K562 (cell line): Measurements from ENCODE around the gene MFSD12. TPM values are rescaled to one million over a fixed set of nuclear protein-coding genes. Genes with fewer than 3 reads are reported as not detected.

Source experiments
- CBX5 ChIP-seq: IDR thresholded peaks from 2 replicates; pipeline ENCODE4 v1.6.1; 2014; ENCODE audit warnings: low read depth, borderline replicate concordance
- ETV5 ChIP-seq: sonication (generic); formaldehyde crosslinking; IDR thresholded peaks from 2 replicates; pipeline ENCODE4 v1.4.0; 2020; ENCODE audit warnings: low read depth, mild to moderate bottlenecking, missing genetic modification reagents
- KDM4B ChIP-seq, 2 experiments: fragments of 450-650 bp in 1 of 2; sonication (generic) in 1 of 2; IDR thresholded peaks; 2 replicates each; pipeline ENCODE4 v1.6.1; 2016 to 2017; ENCODE audit warnings: borderline replicate concordance in 2 of 2, antibody characterized with exemption in 1 of 2, low read depth in 1 of 2, mild to moderate bottlenecking in 1 of 2
- SREBF2 ChIP-seq: sonication (generic); formaldehyde crosslinking; IDR thresholded peaks from 2 replicates; pipeline ENCODE4 v1.4.0; 2020; ENCODE audit warnings: mild to moderate bottlenecking, missing genetic modification reagents
- SRF ChIP-seq, 2 experiments: fragments of 250-450, 450-650 bp in 1 of 2; sonication (Bioruptor Pico) in 1 of 2; sonication (generic) in 1 of 2; formaldehyde crosslinking; IDR thresholded peaks; 2 replicates each; pipeline versions ENCODE4 v1.5.0 to v1.5.1; 2020 to 2022; ENCODE audit warnings: mild to moderate bottlenecking in 1 of 2, missing genetic modification reagents in 1 of 2
- ZFP1 ChIP-seq: fragments of 450-650 bp; formaldehyde crosslinking; IDR thresholded peaks from 2 replicates; pipeline ENCODE4 v1.4.0; 2020; ENCODE audit warnings: mild to moderate bottlenecking, mixed read lengths
- ZNF589 ChIP-seq: fragments of 200-800 bp; sonication (Bioruptor generic); IDR thresholded peaks from 2 replicates; pipeline ENCODE4 v1.6.1; 2016; ENCODE audit warnings: low read depth, missing genetic modification characterization, missing compliant biosample characterization
- polyA plus RNA-seq, 8 experiments: library from polyadenylated mRNA; depleted of rRNA in 4 of 8; stranded (reverse) in 5 of 8; unstranded in 3 of 8; fragments of >200 nt; fragmentation: Nextera tagmentation in 2 of 8; fragmentation: Illumina TruSeq in 1 of 8; extraction: Ambion mirVana in 2 of 8; extraction: Trizol in 1 of 8; gene quantifications; 2 replicates each; pipeline versions ENCODE4 v1.2.1 to v1.2.3, GENCODE V29; 2011 to 2014; ENCODE audit warnings: inconsistent platforms in 1 of 8, missing spikeins in 1 of 8
- total RNA-seq, 7 experiments: library from RNA; depleted of rRNA in 6 of 7; stranded (reverse); fragments of >200 nt in 6 of 7; fragmentation: Illumina TruSeq in 2 of 7; extraction: Trizol in 2 of 7; gene quantifications; 2 replicates each; pipeline versions ENCODE4 v1.2.1 to v1.2.3, GENCODE V29; 2011 to 2021; ENCODE audit warnings: low replicate concordance in 1 of 7
- TF ChIP-seq, protein P1 (sequence below), 3 experiments: IDR thresholded peaks in 2 of 3; conservative IDR thresholded peaks in 1 of 3; 2 replicates each; pipeline ENCODE4 v1.5.1; 2011 to 2012; ENCODE audit warnings: low read length in 3 of 3, mild to moderate bottlenecking in 3 of 3, control low read depth in 2 of 3, improper control_type of control experiment in 1 of 3, inconsistent platforms in 1 of 3, low read depth in 1 of 3, mixed read lengths in 1 of 3, moderate library complexity in 1 of 3; ENCODE audit not compliant: insufficient read depth in 2 of 3
- TF ChIP-seq, protein P2 (sequence below): IDR thresholded peaks from 3 replicates; pipeline ENCODE4 v1.6.1; 2011; ENCODE audit warnings: borderline replicate concordance, mild to moderate bottlenecking; ENCODE audit not compliant: insufficient read length, insufficient read depth

The MFSD12 gene
- total and polyA plus RNA-seq, 9 of the 15 experiments (the other 6 are each of a cell fraction or from before 2014, with no cell fraction given) = 0.69 to 112 (median 31.8) TPM

DNA sequence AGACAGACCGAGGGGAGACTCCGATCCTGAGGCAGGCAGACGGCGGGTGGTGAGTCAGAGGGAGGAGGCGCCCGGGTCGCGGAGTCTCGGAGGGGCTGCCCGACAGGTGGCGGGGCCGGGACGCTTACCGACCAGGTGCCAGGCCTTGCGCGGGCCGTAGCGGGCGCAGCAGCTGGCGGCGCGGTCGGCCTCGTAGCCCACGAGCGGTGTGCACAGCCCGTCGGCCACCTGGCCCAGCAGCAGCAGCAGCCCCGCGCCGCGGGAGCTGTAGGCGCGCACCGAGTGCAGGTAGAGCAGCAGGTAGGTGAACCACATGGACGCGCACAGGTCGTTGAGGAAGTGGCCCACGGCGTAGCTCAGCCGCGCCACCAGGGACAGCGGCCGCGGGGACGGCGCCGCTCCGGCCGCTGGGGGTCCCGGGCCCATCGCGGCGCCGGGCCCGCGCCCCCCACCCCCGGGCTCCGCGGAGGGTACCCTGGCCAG lies 367 bp downstream of the MFSD12 start (continued):
- TF ChIP-seq, protein P1, sequence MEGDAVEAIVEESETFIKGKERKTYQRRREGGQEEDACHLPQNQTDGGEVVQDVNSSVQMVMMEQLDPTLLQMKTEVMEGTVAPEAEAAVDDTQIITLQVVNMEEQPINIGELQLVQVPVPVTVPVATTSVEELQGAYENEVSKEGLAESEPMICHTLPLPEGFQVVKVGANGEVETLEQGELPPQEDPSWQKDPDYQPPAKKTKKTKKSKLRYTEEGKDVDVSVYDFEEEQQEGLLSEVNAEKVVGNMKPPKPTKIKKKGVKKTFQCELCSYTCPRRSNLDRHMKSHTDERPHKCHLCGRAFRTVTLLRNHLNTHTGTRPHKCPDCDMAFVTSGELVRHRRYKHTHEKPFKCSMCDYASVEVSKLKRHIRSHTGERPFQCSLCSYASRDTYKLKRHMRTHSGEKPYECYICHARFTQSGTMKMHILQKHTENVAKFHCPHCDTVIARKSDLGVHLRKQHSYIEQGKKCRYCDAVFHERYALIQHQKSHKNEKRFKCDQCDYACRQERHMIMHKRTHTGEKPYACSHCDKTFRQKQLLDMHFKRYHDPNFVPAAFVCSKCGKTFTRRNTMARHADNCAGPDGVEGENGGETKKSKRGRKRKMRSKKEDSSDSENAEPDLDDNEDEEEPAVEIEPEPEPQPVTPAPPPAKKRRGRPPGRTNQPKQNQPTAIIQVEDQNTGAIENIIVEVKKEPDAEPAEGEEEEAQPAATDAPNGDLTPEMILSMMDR (IDR thresholded peaks at IDR 0.05 in 2 of 3, conservative IDR thresholded peaks at IDR 0.05 in 1 of 3; ENCODE audit: insufficient read depth in 2 of 3, low read depth in 1 of 3, low read length in 3 of 3) = peak in 1 of 3 experiments; percentile 56; a peak in 3 of 6 replicates
- TF ChIP-seq, protein P2, sequence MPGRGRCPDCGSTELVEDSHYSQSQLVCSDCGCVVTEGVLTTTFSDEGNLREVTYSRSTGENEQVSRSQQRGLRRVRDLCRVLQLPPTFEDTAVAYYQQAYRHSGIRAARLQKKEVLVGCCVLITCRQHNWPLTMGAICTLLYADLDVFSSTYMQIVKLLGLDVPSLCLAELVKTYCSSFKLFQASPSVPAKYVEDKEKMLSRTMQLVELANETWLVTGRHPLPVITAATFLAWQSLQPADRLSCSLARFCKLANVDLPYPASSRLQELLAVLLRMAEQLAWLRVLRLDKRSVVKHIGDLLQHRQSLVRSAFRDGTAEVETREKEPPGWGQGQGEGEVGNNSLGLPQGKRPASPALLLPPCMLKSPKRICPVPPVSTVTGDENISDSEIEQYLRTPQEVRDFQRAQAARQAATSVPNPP = no peak
- TF ChIP-seq ETV5 (CRISPR knock-in tag) (no peak), ZFP1 (CRISPR knock-in tag) (no peak), SREBF2 (no peak), KDM4B (IDR thresholded peaks at IDR 0.05; ENCODE audit: borderline replicate concordance in 2 of 2, low read depth in 1 of 2) (no peak), SRF (CRISPR knock-in tag; IDR thresholded peaks at IDR 0.05) (no peak), ZNF589 (CRISPR knock-in tag) (0 out of 2 replicates have a peak, but pooled peaks have one; percentile 38), CBX5 (no peak)
